Naive thymus-derived CD4-positive, alpha-beta T cell (primary cell): ENCODE data around the gene TLX3. TPM values are rescaled to one million over a fixed set of nuclear protein-coding genes. Genes with fewer than 3 reads are reported as not detected.
"Not testable (repeated sequence)": the region's sequence is repeated elsewhere in the genome, so short reads cannot be mapped to it uniquely, and the experiment has no call there.

ENCODE experiments used
- ATAC-seq: fragments of 150-1000 bp; cut with Tn5 transposase; 2 replicates; pipeline ENCODE4 v1.10.0; 2021; ENCODE audit warnings: mild to moderate bottlenecking, moderate library complexity
- CTCF ChIA-PET: fragments of 350-600 bp; sonication (Branson Sonifier 250); formaldehyde crosslinking; loops from one replicate; lab custom pipeline; 2021; ENCODE audit warnings: antibody characterized with exemption; lab: Charles Lee
- POLR2A ChIA-PET: fragments of 350-600 bp; sonication (Branson Sonifier 250); formaldehyde crosslinking; loops from one replicate; lab custom pipeline; 2021; ENCODE audit warnings: antibody characterized with exemption, inconsistent platforms; lab: Charles Lee
- DNase-seq, 9 donors: peaks; one replicate each; pipeline versions ENCODE4 v3.0.0 to v3.0.0-alpha.2; 2020 to 2022; ENCODE audit warnings: mixed read lengths in 1 of 9
- H3K27ac ChIP-seq: one replicate; pipeline ENCODE4 v1.7.0; 2013; ENCODE audit warnings: mild to moderate bottlenecking, low read depth, low read length, moderate library complexity
- H3K27me3 ChIP-seq, 2 donors: one replicate each; pipeline ENCODE4 v1.7.0; 2013; ENCODE audit warnings: low read length in 2 of 2, mild to moderate bottlenecking in 2 of 2, moderate library complexity in 2 of 2; ENCODE audit not compliant: control insufficient read depth in 2 of 2, insufficient read depth in 2 of 2
- H3K36me3 ChIP-seq, 3 experiments: 1 replicate in 2 of 3; 2 replicates in 1 of 3; pipeline ENCODE4 v1.7.0; 2013; ENCODE audit warnings: low read length in 3 of 3, mild to moderate bottlenecking in 3 of 3, moderate library complexity in 1 of 3; ENCODE audit not compliant: insufficient read depth in 3 of 3, control insufficient read depth in 2 of 3
- H3K4me1 ChIP-seq, 2 donors: one replicate each; pipeline ENCODE4 v1.7.0; 2013; ENCODE audit warnings: low read length in 2 of 2, mild to moderate bottlenecking in 2 of 2, moderate library complexity in 1 of 2; ENCODE audit not compliant: control insufficient read depth in 2 of 2, insufficient read depth in 2 of 2
- H3K4me3 ChIP-seq: 2 replicates; pipeline ENCODE4 v1.7.0; 2013; ENCODE audit warnings: mild to moderate bottlenecking, low read length
- H3K9me3 ChIP-seq, 3 experiments: 1 replicate in 2 of 3; 2 replicates in 1 of 3; pipeline ENCODE4 v1.7.0; 2013; ENCODE audit warnings: low read length in 3 of 3; ENCODE audit not compliant: control insufficient read depth in 2 of 3
- H3K27ac Mint-ChIP-seq, 9 donors: one replicate each; pipeline ENCODE4 v1.8.0; 2020 to 2022; ENCODE audit warnings: mixed read lengths in 9 of 9, mild to moderate bottlenecking in 8 of 9, moderate library complexity in 5 of 9, inconsistent platforms in 2 of 9
- H3K27me3 Mint-ChIP-seq, 5 donors: one replicate each; pipeline ENCODE4 v1.8.0; 2021 to 2022; ENCODE audit warnings: mixed read lengths in 5 of 5, mild to moderate bottlenecking in 1 of 5
- H3K36me3 Mint-ChIP-seq, 5 donors: one replicate each; pipeline ENCODE4 v1.8.0; 2020 to 2022; ENCODE audit warnings: mixed read lengths in 5 of 5, mild to moderate bottlenecking in 3 of 5, inconsistent platforms in 1 of 5
- H3K4me1 Mint-ChIP-seq, 7 donors: one replicate each; pipeline ENCODE4 v1.8.0; 2020 to 2022; ENCODE audit warnings: mixed read lengths in 7 of 7, mild to moderate bottlenecking in 3 of 7, inconsistent platforms in 1 of 7
- H3K4me3 Mint-ChIP-seq, 10 donors: one replicate each; pipeline ENCODE4 v1.8.0; 2020 to 2022; ENCODE audit warnings: mild to moderate bottlenecking in 10 of 10, mixed read lengths in 10 of 10, moderate library complexity in 6 of 10, inconsistent platforms in 2 of 10
- H3K9me3 Mint-ChIP-seq, 11 donors: one replicate each; pipeline ENCODE4 v1.8.0; 2020 to 2022; ENCODE audit warnings: mixed read lengths in 11 of 11, mild to moderate bottlenecking in 4 of 11, inconsistent platforms in 1 of 11, moderate library complexity in 1 of 11
- intact Hi-C, 2 donors: fragments of 100-400 bp; cut with micrococcal nuclease; formaldehyde crosslinking; loops; one replicate each; pipeline ENCODE4 v1.15.1; 2023
- polyA plus RNA-seq, 2 donors: library from polyadenylated mRNA; unstranded; fragments of 300-500 nt; fragmentation: Illumina TruSeq; gene quantifications; one replicate each; pipeline ENCODE4 v1.2.3, GENCODE V29; 2021
- total RNA-seq, 6 experiments: library from RNA in 5 of 6; stranded (reverse) in 5 of 6; gene quantifications; 1 replicate in 5 of 6; 2 replicates in 1 of 6; pipeline ENCODE4 v1.2.3 and lab custom pipeline; 2021 to 2026

The TLX3 gene
- total and polyA plus RNA-seq, 7 experiments from 2014 or later = not detected

- H3K27ac ChIP-seq = no peak overlapping the region
- H3K9me3 ChIP-seq = no peaks in the 10 kb centered on the region
- H3K4me3 Mint-ChIP-seq = no peak overlapping the region
- H3K27me3 Mint-ChIP-seq = peaks cover 2 to 14% (median 5%) of the 10 kb centered on the region in 5 donors
- ChIA-PET POLR2A (no interaction called here), CTCF (no interaction called here)
- H3K36me3 ChIP-seq = no peaks in the 10 kb centered on the region
- no peak overlapping the region for H3K4me3 ChIP-seq
- DNase-seq = no peak
- H3K9me3 Mint-ChIP-seq = peaks cover 0 to 3% (median 0%) of the 10 kb centered on the region in 11 donors
- H3K27me3 ChIP-seq = no peaks in the 10 kb centered on the region
- intact Hi-C loops = no loop called here
- peaks cover 0 to 2% (median 0%) of the 10 kb centered on the region in 7 donors for H3K4me1 Mint-ChIP-seq
- H3K36me3 Mint-ChIP-seq = no peaks in the 10 kb centered on the region
- no peak for ATAC-seq
- no peaks in the 10 kb centered on the region for H3K4me1 ChIP-seq
- H3K27ac Mint-ChIP-seq = no peak overlapping the region
Measured at GRCh38 chr5:171351536-171352073, 42.6 kb downstream of the TLX3 start.

DNA sequence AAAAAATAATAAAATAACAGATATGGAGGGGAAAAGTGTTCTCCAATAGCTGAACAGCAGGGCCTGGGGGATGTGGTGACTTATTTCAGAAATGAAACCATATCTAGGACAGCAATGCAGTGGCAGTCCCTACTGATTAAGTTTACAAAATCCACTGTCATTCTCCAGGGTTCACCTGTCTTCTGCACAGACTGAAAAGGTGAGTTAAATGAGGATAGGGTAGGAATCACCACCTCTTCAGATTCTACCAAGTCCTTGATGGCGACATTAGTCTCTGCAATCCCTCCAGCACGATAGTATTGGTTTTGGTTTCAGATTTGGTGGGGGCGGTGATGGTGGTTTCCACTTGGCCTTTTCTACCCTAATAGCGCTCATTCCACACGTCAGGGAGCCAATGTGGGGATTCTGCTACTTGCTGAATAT lies 46.3 kb downstream of the TLX3 start:
- H3K27me3 ChIP-seq = no peaks in the 10 kb centered on the region
- Mint-ChIP-seq H3K4me3 (no peak overlapping the region), H3K36me3 (no peaks in the 10 kb centered on the region), H3K4me1 (peaks cover 0 to 2% (median 0%) of the 10 kb centered on the region in 7 donors), H3K9me3 (peaks cover 0 to 3% (median 0%) of the 10 kb centered on the region in 11 donors), H3K27me3 (peaks cover under 1 to 11% (median 6%) of the 10 kb centered on the region in 5 donors), H3K27ac (no peak overlapping the region)
- intact Hi-C loops = no loop called here
- no peaks in the 10 kb centered on the region for H3K9me3 ChIP-seq
- no peaks in the 10 kb centered on the region for H3K4me1 ChIP-seq
- DNase-seq (no peak), ATAC-seq (peak; percentile 56)
- ChIA-PET POLR2A (no interaction called here), CTCF (no interaction called here)
- H3K27ac ChIP-seq = no peak overlapping the region
- no peaks in the 10 kb centered on the region for H3K36me3 ChIP-seq
- H3K4me3 ChIP-seq = peak overlapping the region; percentile 43

GRCh38 chr5:171357843-171358242 lies 48.8 kb downstream of the TLX3 start:
- no peaks in the 10 kb centered on the region for H3K27me3 ChIP-seq
- DNase-seq (no peak), ATAC-seq (no peak)
- H3K4me3 ChIP-seq = no peak overlapping the region
- no peaks in the 10 kb centered on the region for H3K36me3 ChIP-seq
- no peaks in the 10 kb centered on the region for H3K4me1 ChIP-seq
- H3K9me3 ChIP-seq = no peaks in the 10 kb centered on the region
- Mint-ChIP-seq H3K36me3 (no peaks in the 10 kb centered on the region), H3K27ac (no peak overlapping the region), H3K27me3 (peaks cover 0 to 5% (median 0%) of the 10 kb centered on the region in 5 donors), H3K4me1 (peaks cover 0 to 2% (median 0%) of the 10 kb centered on the region in 7 donors), H3K9me3 (peaks cover 0 to 3% (median 0%) of the 10 kb centered on the region in 11 donors), H3K4me3 (no peak overlapping the region)
- ChIA-PET CTCF (interaction anchor here (0.6 kb wide), 1 partner anchor 10 kb away, joined by 3 read pairs; no protein-coding TSS in a partner anchor), POLR2A (no interaction called here)
- intact Hi-C loops = no loop called here
- H3K27ac ChIP-seq = no peak overlapping the region

GRCh38 chr5:171361151-171361550 lies 52.1 kb downstream of the TLX3 start:
- H3K27ac Mint-ChIP-seq, H3K9me3 Mint-ChIP-seq, H3K36me3 Mint-ChIP-seq, CTCF ChIA-PET, ATAC-seq, H3K27me3 ChIP-seq, H3K4me3 ChIP-seq, H3K9me3 ChIP-seq, H3K4me1 Mint-ChIP-seq, H3K4me3 Mint-ChIP-seq, H3K27ac ChIP-seq, intact Hi-C loops, POLR2A ChIA-PET, DNase-seq, H3K4me1 ChIP-seq, H3K36me3 ChIP-seq: not testable (repeated sequence)
- peaks cover 4 to 24% (median 17%) of the 10 kb centered on the region in 5 donors for H3K27me3 Mint-ChIP-seq

Other genes with a start within 250 kb of the TLX3 start
- gene NPM1, start 78.6 kb downstream of the TLX3 start, total RNA-seq = 1,000 to 10,000 TPM in 4 of 5 experiments, 100 to 1,000 TPM in 1; 807 to 1,238 (median 1,192) TPM
- 100 to 1,000 TPM; 753 to 928 TPM for gene NPM1, start 78.6 kb downstream of the TLX3 start, polyA plus RNA-seq
- gene FGF18, start 110.4 kb downstream of the TLX3 start, total RNA-seq = under 1 TPM in 2 of 5 experiments, not detected in 3; 0.24 to 0.44 TPM
- not detected for gene FGF18, start 110.4 kb downstream of the TLX3 start, polyA plus RNA-seq